Measurements from ENCODE around the gene PLCB2. TPM values are rescaled to one million over a fixed set of nuclear protein-coding genes. Genes with fewer than 3 reads are reported as not detected.

PLCB2 gene
- total RNA-seq, 1 donor from 2014 or later = 0.56 TPM

DNA sequence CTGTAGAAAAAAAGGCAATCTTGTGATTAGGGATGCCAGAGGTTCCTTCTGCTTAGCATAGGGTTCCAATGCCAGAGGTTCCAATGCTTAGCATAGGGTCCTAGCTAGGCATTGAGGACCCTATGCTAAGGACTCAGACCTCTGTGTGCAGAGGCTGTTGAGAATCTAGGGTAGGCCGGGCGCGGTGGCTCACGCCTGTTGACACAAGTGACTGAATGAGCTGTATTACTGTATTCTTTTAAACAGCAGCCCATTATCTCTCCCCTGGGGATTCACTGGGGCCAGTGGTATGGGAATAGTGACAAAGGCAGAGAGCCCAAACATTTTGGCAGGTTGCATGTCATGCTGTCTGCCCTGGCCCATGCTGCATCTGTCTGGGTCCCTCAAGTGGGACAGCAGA, 52.7 kb downstream of the PLCB2 start:
- H3K4me3 ChIP-seq = no peak overlapping the region
- no peaks in the 10 kb centered on the region for H3K9me3 ChIP-seq (ENCODE audit: low read depth)
- TF ChIP-seq EZH2 (IDR thresholded peaks at IDR 0.05) (no peak), EZH2phosphoT487 (IDR thresholded peaks at IDR 0.05) (no peak)
- TF ChIP-seq, protein P1, sequence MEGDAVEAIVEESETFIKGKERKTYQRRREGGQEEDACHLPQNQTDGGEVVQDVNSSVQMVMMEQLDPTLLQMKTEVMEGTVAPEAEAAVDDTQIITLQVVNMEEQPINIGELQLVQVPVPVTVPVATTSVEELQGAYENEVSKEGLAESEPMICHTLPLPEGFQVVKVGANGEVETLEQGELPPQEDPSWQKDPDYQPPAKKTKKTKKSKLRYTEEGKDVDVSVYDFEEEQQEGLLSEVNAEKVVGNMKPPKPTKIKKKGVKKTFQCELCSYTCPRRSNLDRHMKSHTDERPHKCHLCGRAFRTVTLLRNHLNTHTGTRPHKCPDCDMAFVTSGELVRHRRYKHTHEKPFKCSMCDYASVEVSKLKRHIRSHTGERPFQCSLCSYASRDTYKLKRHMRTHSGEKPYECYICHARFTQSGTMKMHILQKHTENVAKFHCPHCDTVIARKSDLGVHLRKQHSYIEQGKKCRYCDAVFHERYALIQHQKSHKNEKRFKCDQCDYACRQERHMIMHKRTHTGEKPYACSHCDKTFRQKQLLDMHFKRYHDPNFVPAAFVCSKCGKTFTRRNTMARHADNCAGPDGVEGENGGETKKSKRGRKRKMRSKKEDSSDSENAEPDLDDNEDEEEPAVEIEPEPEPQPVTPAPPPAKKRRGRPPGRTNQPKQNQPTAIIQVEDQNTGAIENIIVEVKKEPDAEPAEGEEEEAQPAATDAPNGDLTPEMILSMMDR (IDR thresholded peaks at IDR 0.05) = no peak
- no peaks in the 10 kb centered on the region for H3K36me3 ChIP-seq
- no peak overlapping the region for H3K27ac ChIP-seq
- H4K20me1 ChIP-seq (ENCODE audit: low read depth) = no peaks in the 10 kb centered on the region
- peaks cover 49% of the 10 kb centered on the region for H3K27me3 Mint-ChIP-seq (ENCODE audit: insufficient read depth, low read depth)
- H3F3A ChIP-seq (ENCODE audit: low read depth) = peaks cover 12% of the 10 kb centered on the region
- peaks cover 4% of the 10 kb centered on the region for H3K9me3 Mint-ChIP-seq
- peaks cover 4% of the 10 kb centered on the region for H3K36me3 Mint-ChIP-seq
- H3K4me2 ChIP-seq = no peak overlapping the region
- no peaks in the 10 kb centered on the region for H3K79me2 ChIP-seq (ENCODE audit: low read depth)
- H3K27me3 ChIP-seq = peaks cover 55% of the 10 kb centered on the region
- H3K9ac ChIP-seq = no peak overlapping the region
- H3K4me1 ChIP-seq = peaks cover 8% of the 10 kb centered on the region
- H2AFZ ChIP-seq (replicated peaks) = no peak overlapping the region
- H3K4me3 Mint-ChIP-seq = no peak overlapping the region
- no peak overlapping the region for H3K27ac Mint-ChIP-seq
- peaks cover 44% of the 10 kb centered on the region for H3K4me1 Mint-ChIP-seq
- DNase-seq (ENCODE audit: low spot score) = no peak

DNA sequence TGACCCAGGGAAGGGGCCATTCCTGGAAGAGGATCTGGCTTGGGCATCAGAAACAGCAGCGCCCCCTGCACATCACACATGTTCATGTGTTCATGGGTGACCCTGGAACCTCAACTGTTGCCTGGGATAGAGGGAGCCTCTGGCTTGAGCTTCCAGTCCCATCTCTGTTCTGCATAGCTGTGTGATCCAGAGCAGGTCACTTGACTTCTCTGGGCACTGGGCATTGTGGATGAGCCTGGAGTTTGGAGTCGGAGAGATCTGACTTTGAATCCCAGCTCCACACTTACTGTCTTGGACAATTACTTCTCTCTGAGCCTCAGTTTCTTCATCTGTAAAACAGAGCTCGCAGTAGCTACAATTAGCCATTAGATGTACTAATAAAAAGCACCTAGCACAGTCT, 53.3 kb downstream of the PLCB2 start:
- H3K4me1 ChIP-seq = peaks cover 8% of the 10 kb centered on the region
- H4K20me1 ChIP-seq (ENCODE audit: low read depth) = no peaks in the 10 kb centered on the region
- H3K4me2 ChIP-seq = no peak overlapping the region

DNA sequence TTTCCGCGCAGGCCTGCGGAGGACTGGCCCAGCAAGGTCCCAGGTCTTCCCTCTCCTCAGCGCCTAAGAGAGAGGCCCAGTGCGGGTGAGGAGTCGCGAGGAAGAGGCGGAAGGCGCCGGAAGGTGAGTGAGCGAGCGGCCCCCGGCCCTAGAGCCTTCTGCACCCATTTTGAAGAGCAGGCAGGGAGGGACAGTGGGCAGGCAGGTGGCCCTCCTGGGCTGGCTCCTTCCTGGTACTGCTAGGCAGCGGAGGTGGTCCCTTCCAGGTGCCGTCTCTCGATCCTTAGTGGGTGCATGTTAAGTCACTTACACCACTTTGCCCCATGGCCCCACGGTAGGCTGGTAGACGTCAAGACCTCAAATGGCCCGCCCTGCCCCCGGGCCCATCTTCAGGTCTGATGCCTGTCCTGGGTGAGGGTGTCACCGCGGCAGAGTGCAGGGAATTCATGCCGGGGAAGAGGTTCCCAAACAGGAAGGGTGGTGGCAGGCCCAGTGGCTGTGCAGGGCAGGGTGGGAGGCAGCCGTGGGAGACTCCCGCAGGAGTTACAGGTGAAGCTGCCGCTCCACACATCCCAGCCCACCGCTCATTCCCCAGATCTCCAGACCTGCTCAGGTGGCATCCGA, 54.5 kb downstream of the PLCB2 start:
- peak overlapping the region; percentile 98 for H2AFZ ChIP-seq (replicated peaks)
- H3K36me3 ChIP-seq = no peaks in the 10 kb centered on the region
- H3K79me2 ChIP-seq (ENCODE audit: low read depth) = no peaks in the 10 kb centered on the region
- H3K4me1 ChIP-seq = peaks cover 8% of the 10 kb centered on the region
- Mint-ChIP-seq H3K9me3 (peaks cover 4% of the 10 kb centered on the region), H3K36me3 (peaks cover 4% of the 10 kb centered on the region), H3K4me1 (peaks cover 42% of the 10 kb centered on the region), H3K4me3 (peak overlapping the region; percentile 57), H3K27ac (no peak overlapping the region), H3K27me3 (ENCODE audit: insufficient read depth, low read depth) (peaks cover 45% of the 10 kb centered on the region)
- no peaks in the 10 kb centered on the region for H3K9me3 ChIP-seq (ENCODE audit: low read depth)
- DNase-seq (ENCODE audit: low spot score) = no peak
- no peak overlapping the region for H3K27ac ChIP-seq
- peak overlapping the region; percentile 99 for H3K4me2 ChIP-seq
- H3K4me3 ChIP-seq = peak overlapping the region; percentile 65
- TF ChIP-seq, protein P1 (IDR thresholded peaks at IDR 0.05) = no peak
- TF ChIP-seq EZH2 (IDR thresholded peaks at IDR 0.05) (peak; percentile 58), EZH2phosphoT487 (IDR thresholded peaks at IDR 0.05) (no peak)
- H3F3A ChIP-seq (ENCODE audit: low read depth) = peaks cover 9% of the 10 kb centered on the region
- H4K20me1 ChIP-seq (ENCODE audit: low read depth) = no peaks in the 10 kb centered on the region
- no peak overlapping the region for H3K9ac ChIP-seq
- peaks cover 58% of the 10 kb centered on the region for H3K27me3 ChIP-seq

More for the DNA sequence above, 53.3 kb downstream of the PLCB2 start:
- Histone ChIP-seq H3K36me3 (no peaks in the 10 kb centered on the region), H3K4me3 (no peak overlapping the region), H3F3A (ENCODE audit: low read depth) (peaks cover 12% of the 10 kb centered on the region), H3K27me3 (peaks cover 55% of the 10 kb centered on the region), H3K9me3 (ENCODE audit: low read depth) (no peaks in the 10 kb centered on the region), H3K9ac (no peak overlapping the region), H2AFZ (replicated peaks) (no peak overlapping the region), H3K27ac (no peak overlapping the region), H3K79me2 (ENCODE audit: low read depth) (no peaks in the 10 kb centered on the region)
- no peak overlapping the region for H3K4me3 Mint-ChIP-seq
- DNase-seq (ENCODE audit: low spot score) = no peak
- H3K27me3 Mint-ChIP-seq (ENCODE audit: insufficient read depth, low read depth) = peaks cover 49% of the 10 kb centered on the region
- no peak for TF ChIP-seq EZH2 (IDR thresholded peaks at IDR 0.05)
- no peak for TF ChIP-seq EZH2phosphoT487 (IDR thresholded peaks at IDR 0.05)
- TF ChIP-seq, protein P1 (IDR thresholded peaks at IDR 0.05) = no peak
- H3K4me1 Mint-ChIP-seq = peaks cover 44% of the 10 kb centered on the region
- peaks cover 4% of the 10 kb centered on the region for H3K9me3 Mint-ChIP-seq
- H3K27ac Mint-ChIP-seq = no peak overlapping the region
- peaks cover 4% of the 10 kb centered on the region for H3K36me3 Mint-ChIP-seq

Data from neural progenitor cell (in vitro differentiated cells).